ENCODE data around the gene UBE2U. TPM values are rescaled to one million over a fixed set of nuclear protein-coding genes. Genes with fewer than 3 reads are reported as not detected.

UBE2U gene
- total RNA-seq, 6 experiments from 2014 or later, result not detected

- no peak overlapping the region for H3K4me3 ChIP-seq
- intact Hi-C loops (cut with DNase I), result no loop called here
- no peak for ATAC-seq
- WGBS (ENCODE audit: insufficient coverage, low coverage, low lambda C conversion rate, missing lambda C conversion rate), result 97% methylated on average over 6 of the region's 8 CpGs
- no peaks in the 10 kb centered on the region for H3K4me1 ChIP-seq
- no peaks in the 10 kb centered on the region for H3K36me3 ChIP-seq
- no peak for DNase-seq
- no peak overlapping the region for H3K27ac ChIP-seq
- H3K9me3 ChIP-seq, result no peaks in the 10 kb centered on the region
- TF ChIP-seq POLR2A (IDR thresholded peaks at IDR 0.05) (no peak), CTCF (IDR thresholded peaks at IDR 0.05) (no peak)
- no peaks in the 10 kb centered on the region for H3K27me3 ChIP-seq
Observed at GRCh38 chr1:64192290-64192689, 11.1 kb upstream of the UBE2U start.

GRCh38 chr1:64194168-64195080 is 9.0 kb upstream of the UBE2U start:
- ATAC-seq, result no peak
- 47% methylated on average over 8 of the region's 8 CpGs for WGBS (ENCODE audit: insufficient coverage, low coverage, low lambda C conversion rate, missing lambda C conversion rate)

GRCh38 chr1:64195081-64195395 is 8.4 kb upstream of the UBE2U start:
- H3K27me3 ChIP-seq, result no peaks in the 10 kb centered on the region
- no peaks in the 10 kb centered on the region for H3K9me3 ChIP-seq
- H3K27ac ChIP-seq, result no peak overlapping the region
- 100% methylated on average over 1 of the region's 1 CpG for WGBS (ENCODE audit: insufficient coverage, low coverage, low lambda C conversion rate, missing lambda C conversion rate)
- no peaks in the 10 kb centered on the region for H3K4me1 ChIP-seq
- no peak for TF ChIP-seq POLR2A (IDR thresholded peaks at IDR 0.05)
- no peak for TF ChIP-seq CTCF (IDR thresholded peaks at IDR 0.05)
- H3K4me3 ChIP-seq, result no peak overlapping the region
- ATAC-seq (no peak), DNase-seq (no peak)
- intact Hi-C loops (cut with DNase I), result no loop called here
- no peaks in the 10 kb centered on the region for H3K36me3 ChIP-seq

More at GRCh38 chr1:64194168-64195080, 9.0 kb upstream of the UBE2U start:
- no peaks in the 10 kb centered on the region for H3K27me3 ChIP-seq
- TF ChIP-seq POLR2A (IDR thresholded peaks at IDR 0.05) (no peak), CTCF (IDR thresholded peaks at IDR 0.05) (no peak)
- no peak overlapping the region for H3K27ac ChIP-seq
- intact Hi-C loops (cut with DNase I), result no loop called here
- no peaks in the 10 kb centered on the region for H3K36me3 ChIP-seq
- DNase-seq, result no peak
- H3K4me3 ChIP-seq, result no peak overlapping the region
- H3K4me1 ChIP-seq, result no peaks in the 10 kb centered on the region
- H3K9me3 ChIP-seq, result no peaks in the 10 kb centered on the region

GRCh38 chr1:64196074-64196870 is 7.2 kb upstream of the UBE2U start:
- DNase-seq, result no peak
- H3K27ac ChIP-seq, result no peak overlapping the region
- peak in 1 of 4 donors; percentile 41 for ATAC-seq
- TF ChIP-seq CTCF (IDR thresholded peaks at IDR 0.05) (no peak), POLR2A (IDR thresholded peaks at IDR 0.05) (no peak)
- no peaks in the 10 kb centered on the region for H3K4me1 ChIP-seq
- H3K36me3 ChIP-seq, result no peaks in the 10 kb centered on the region
- no peaks in the 10 kb centered on the region for H3K27me3 ChIP-seq
- no peak overlapping the region for H3K4me3 ChIP-seq
- 75% methylated on average over 2 of the region's 8 CpGs for WGBS (ENCODE audit: insufficient coverage, low coverage, low lambda C conversion rate, missing lambda C conversion rate)
- no peaks in the 10 kb centered on the region for H3K9me3 ChIP-seq
- intact Hi-C loops (cut with DNase I), result no loop called here

All from right lobe of liver (tissue), 6 donors.